HEK293T (cell line): Measurements from ENCODE around the gene PLXDC1.

ENCODE experiments used
- CTCF ChIA-PET: fragments of 350-600 bp; formaldehyde crosslinking; extraction: SDS; loops from one replicate; lab custom pipeline; 2021; ENCODE audit warnings: antibody characterized with exemption, inconsistent platforms; lab: Yijun Ruan, JAX
- POLR2A ChIA-PET: fragments of 350-600 bp; formaldehyde crosslinking; extraction: SDS; loops from one replicate; lab custom pipeline; 2020; ENCODE audit warnings: antibody characterized with exemption, inconsistent platforms; lab: Yijun Ruan, JAX
- DNase-seq: peaks from one replicate; pipeline ENCODE4 v3.0.0; 2012; ENCODE audit warnings: mixed read lengths; ENCODE audit errors: extremely low spot score
- ARNT ChIP-seq: fragments of 450-650 bp; IDR thresholded peaks from 2 replicates; pipeline ENCODE4 v1.6.1; 2017; ENCODE audit warnings: mild to moderate bottlenecking
- BHLHE40 ChIP-seq: fragments of 450-650 bp; IDR thresholded peaks from 2 replicates; pipeline ENCODE4 v1.6.1; 2016; ENCODE audit warnings: mild to moderate bottlenecking, moderate library complexity, borderline replicate concordance
- CTBP1 ChIP-seq: fragments of 450-650 bp; IDR thresholded peaks from 2 replicates; pipeline ENCODE4 v1.6.1; 2016; ENCODE audit warnings: borderline replicate concordance
- ELF4 ChIP-seq: fragments of 450-650 bp; IDR thresholded peaks from 2 replicates; pipeline ENCODE4 v1.6.1; 2017; ENCODE audit warnings: antibody characterized with exemption
- FOXA1 ChIP-seq: fragments of 450-650 bp; IDR thresholded peaks from 2 replicates; pipeline ENCODE4 v1.6.1; 2016; ENCODE audit warnings: mild to moderate bottlenecking
- FOXK2 ChIP-seq: fragments of 450-650 bp; IDR thresholded peaks from 2 replicates; pipeline ENCODE4 v1.6.1; 2016; ENCODE audit warnings: mild to moderate bottlenecking
- FOXM1 ChIP-seq: fragments of 450-650 bp; IDR thresholded peaks from 2 replicates; pipeline ENCODE4 v1.6.1; 2017; ENCODE audit warnings: mild to moderate bottlenecking, borderline replicate concordance
- HDGF ChIP-seq: fragments of 450-650 bp; IDR thresholded peaks from 2 replicates; pipeline ENCODE4 v1.6.1; 2017; ENCODE audit warnings: antibody characterized with exemption, borderline replicate concordance
- L3MBTL2 ChIP-seq: fragments of 450-650 bp; conservative IDR thresholded peaks from 2 replicates; pipeline ENCODE4 v1.6.1; 2016; ENCODE audit warnings: mild to moderate bottlenecking
- LEF1 ChIP-seq: fragments of 450-650 bp; IDR thresholded peaks from 2 replicates; pipeline ENCODE4 v1.6.1; 2017; ENCODE audit warnings: mild to moderate bottlenecking, borderline replicate concordance
- NFRKB ChIP-seq: fragments of 450-650 bp; IDR thresholded peaks from 2 replicates; pipeline ENCODE4 v1.6.1; 2016; ENCODE audit warnings: mild to moderate bottlenecking, moderate library complexity
- SP1 ChIP-seq: fragments of 450-650 bp; IDR thresholded peaks from 2 replicates; pipeline ENCODE4 v1.6.1; 2017
- SUZ12 ChIP-seq: fragments of 450-650 bp; IDR thresholded peaks from 2 replicates; pipeline ENCODE4 v1.6.1; 2016; ENCODE audit warnings: mild to moderate bottlenecking
- TARDBP ChIP-seq: fragments of 450-650 bp; IDR thresholded peaks from 2 replicates; pipeline ENCODE4 v1.6.1; 2016
- ZNF384 ChIP-seq: fragments of 450-650 bp; IDR thresholded peaks from 2 replicates; pipeline ENCODE4 v1.6.1; 2016
- TF ChIP-seq, protein P1 (sequence below): fragments of 450-650 bp; IDR thresholded peaks from 2 replicates; pipeline ENCODE4 v1.6.1; 2016

PLXDC1 gene

GRCh38 chr17:39079836-39080235 lies 71.6 kb downstream of the PLXDC1 start:
- TF ChIP-seq FOXM1 (no peak), SP1 (no peak), CTBP1 (no peak), FOXA1 (no peak), L3MBTL2 (no peak), SUZ12 (no peak), BHLHE40 (no peak), LEF1 (no peak), FOXK2 (no peak), NFRKB (no peak), ELF4 (no peak), ZNF384 (no peak), TARDBP (no peak), HDGF (no peak), ARNT (no peak)
- TF ChIP-seq, protein P1, sequence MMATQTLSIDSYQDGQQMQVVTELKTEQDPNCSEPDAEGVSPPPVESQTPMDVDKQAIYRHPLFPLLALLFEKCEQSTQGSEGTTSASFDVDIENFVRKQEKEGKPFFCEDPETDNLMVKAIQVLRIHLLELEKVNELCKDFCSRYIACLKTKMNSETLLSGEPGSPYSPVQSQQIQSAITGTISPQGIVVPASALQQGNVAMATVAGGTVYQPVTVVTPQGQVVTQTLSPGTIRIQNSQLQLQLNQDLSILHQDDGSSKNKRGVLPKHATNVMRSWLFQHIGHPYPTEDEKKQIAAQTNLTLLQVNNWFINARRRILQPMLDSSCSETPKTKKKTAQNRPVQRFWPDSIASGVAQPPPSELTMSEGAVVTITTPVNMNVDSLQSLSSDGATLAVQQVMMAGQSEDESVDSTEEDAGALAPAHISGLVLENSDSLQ = no peak
- no peak for DNase-seq
- ChIA-PET POLR2A (interaction anchor here (1.1 kb wide), 1 partner anchor 9 kb away, joined by 3 read pairs; no protein-coding TSS in a partner anchor), CTCF (interaction anchor here (0.6 kb wide), 1 partner anchor 90 kb away, joined by 4 read pairs; no protein-coding TSS in a partner anchor)

- ChIA-PET POLR2A (no interaction called here), CTCF (no interaction called here)
- no peak for DNase-seq
- TF ChIP-seq BHLHE40 (no peak), FOXM1 (no peak), ELF4 (no peak), LEF1 (no peak), TARDBP (no peak), NFRKB (no peak), FOXA1 (no peak), HDGF (no peak), L3MBTL2 (no peak), CTBP1 (no peak)
These were observed 73.6 kb downstream of the PLXDC1 start for GRCh38 chr17:39077866-39078265.

- CTCF ChIA-PET = no interaction called here
- TF ChIP-seq BHLHE40 (no peak), FOXK2 (no peak), L3MBTL2 (no peak), LEF1 (no peak), ELF4 (no peak), FOXM1 (no peak), SP1 (no peak), FOXA1 (no peak), NFRKB (no peak), ARNT (no peak), ZNF384 (no peak), SUZ12 (no peak), HDGF (no peak), CTBP1 (no peak), TARDBP (no peak)
- TF ChIP-seq, protein P1 = no peak
- DNase-seq = no peak
- POLR2A ChIA-PET = no interaction called here
These were observed 74.2 kb downstream of the PLXDC1 start for GRCh38 chr17:39077252-39077651.

DNA sequence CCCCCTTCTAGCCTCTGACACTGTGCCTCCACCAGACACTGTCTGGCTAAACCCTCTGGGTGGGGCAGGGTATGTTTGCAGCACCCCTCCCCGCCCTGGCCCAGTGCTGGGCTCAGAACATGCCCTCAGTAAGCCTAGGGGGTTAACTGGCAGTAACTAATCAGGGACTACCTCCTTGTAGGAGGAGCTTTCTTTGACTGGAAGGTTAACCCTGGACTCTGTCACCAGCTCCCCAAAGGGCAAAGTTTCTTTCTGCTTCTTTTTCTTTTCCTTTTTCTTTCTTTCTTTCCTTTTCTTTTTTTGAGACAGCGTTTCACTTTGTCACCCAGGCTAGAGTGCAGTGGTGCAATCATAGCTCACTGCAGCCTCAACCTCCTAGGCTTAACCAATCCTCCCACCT lies 76.8 kb downstream of the PLXDC1 start:
- CTCF ChIA-PET = no interaction called here
- POLR2A ChIA-PET = no interaction called here
- DNase-seq = no peak
- TF ChIP-seq TARDBP (no peak), FOXM1 (no peak), LEF1 (no peak), SP1 (no peak), CTBP1 (no peak), HDGF (no peak), FOXA1 (no peak), BHLHE40 (no peak), ELF4 (no peak), NFRKB (no peak), ARNT (no peak), FOXK2 (no peak), ZNF384 (no peak), L3MBTL2 (no peak), SUZ12 (no peak)
- TF ChIP-seq, protein P1 = no peak

DNA sequence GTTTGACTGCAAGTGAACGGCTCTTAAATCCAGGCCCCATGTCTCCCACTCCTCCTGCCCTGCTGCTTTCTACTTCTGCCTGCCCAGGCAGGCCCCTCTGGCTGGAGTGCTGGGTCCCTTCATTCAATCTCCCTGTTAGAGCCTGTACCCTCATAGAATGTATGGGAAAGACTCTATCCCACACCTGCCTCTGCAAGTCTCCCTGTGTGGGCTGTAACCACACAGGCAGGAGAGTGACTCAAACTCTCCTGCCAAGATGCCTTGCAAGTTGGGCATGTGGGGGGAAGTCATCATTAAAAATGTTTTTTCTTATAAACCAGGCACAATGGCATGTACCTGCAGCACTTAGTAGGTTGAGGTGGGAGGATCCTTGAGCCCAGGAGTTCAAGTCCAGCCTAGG lies 77.5 kb downstream of the PLXDC1 start:
- ChIA-PET POLR2A (no interaction called here), CTCF (no interaction called here)
- no peak for DNase-seq
- TF ChIP-seq SUZ12 (no peak), SP1 (no peak), FOXA1 (no peak)

GRCh38 chr17:39073353-39073752 lies 78.1 kb downstream of the PLXDC1 start:
- POLR2A ChIA-PET = no interaction called here
- no peak for DNase-seq
- CTCF ChIA-PET = no interaction called here
- TF ChIP-seq HDGF (no peak), TARDBP (no peak), LEF1 (no peak), SP1 (no peak), NFRKB (no peak), CTBP1 (no peak), BHLHE40 (no peak)
